Mucosa of descending colon (tissue), 3 donors: ENCODE data around the gene CCL26. TPM values are rescaled to one million over a fixed set of nuclear protein-coding genes. Genes with fewer than 3 reads are reported as not detected.
"Not testable (repeated sequence)": the region's sequence is repeated elsewhere in the genome, so short reads cannot be mapped to it uniquely, and the experiment has no call there.

Source experiments
- ATAC-seq: fragments of 200-7000 bp; cut with Tn5 transposase; one replicate; pipeline ENCODE4 v1.9.1; 2020; ENCODE audit warnings: mild to moderate bottlenecking, moderate library complexity
- DNase-seq, 3 donors: peaks; one replicate each; pipeline ENCODE4 v3.0.0-alpha.2; 2020
- H3K36me3 ChIP-seq: fragments of 200-600 bp; one replicate; pipeline ENCODE4 v1.8.0; 2021; ENCODE audit warnings: low read depth, mild to moderate bottlenecking
- H3K4me1 ChIP-seq: fragments of 200-600 bp; one replicate; pipeline ENCODE4 v1.8.0; 2021; ENCODE audit warnings: low read depth, mild to moderate bottlenecking
- H3K4me3 ChIP-seq: fragments of 200-600 bp; one replicate; pipeline ENCODE4 v1.8.0; 2021; ENCODE audit warnings: mild to moderate bottlenecking
- H3K9me3 ChIP-seq: fragments of 200-600 bp; one replicate; pipeline ENCODE4 v1.8.0; 2021; ENCODE audit warnings: mild to moderate bottlenecking
- CTCF ChIP-seq: fragments of 200-600 bp; IDR thresholded peaks from one replicate; pipeline ENCODE4 v1.8.0; 2022; ENCODE audit warnings: antibody characterized with exemption, mild to moderate bottlenecking
- intact Hi-C, 2 donors: fragments of 100-400 bp; cut with DNase I in 1 of 2; cut with micrococcal nuclease in 1 of 2; formaldehyde crosslinking; loops; one replicate each; pipeline versions ENCODE4 v1.11.0 to v1.11.1; 2022; cut with DNase I, micrococcal nuclease
- total RNA-seq, 3 donors: library from RNA; stranded (reverse); fragmentation: NEBNext Ultra II Directional in 2 of 3; extraction: Animal tissue kit (Norgen Biotek cat#: 25700) in 2 of 3; gene quantifications; one replicate each; pipeline versions ENCODE4 v1.2.1 to v1.2.4, GENCODE V29; 2021 to 2023
- donor health status: DM: no; HTN: no; CAD: no; lungs with moderate emphysema.
- donor health status: DM: no; HTN: no; CAD: no.
- donor health status: DM: no; HTN: yes; CAD: no.

Gene CCL26
- total RNA-seq, 3 donors from 2014 or later: 0.84 to 1.1 TPM; not detected in 1

- Histone ChIP-seq H3K4me3 (no peak overlapping the region), H3K4me1 (no peaks in the 10 kb centered on the region), H3K9me3 (no peaks in the 10 kb centered on the region), H3K36me3 (no peaks in the 10 kb centered on the region)
- TF ChIP-seq CTCF: no peak
- ATAC-seq (no peak), DNase-seq (no peak)
- intact Hi-C loops: no loop called here
Measured at GRCh38 chr7:75771224-75771623, 787 bp downstream of the CCL26 start.

GRCh38 chr7:75762350-75762917 lies 9.6 kb downstream of the CCL26 start:
- intact Hi-C loops: no loop called here
- DNase-seq (no peak), ATAC-seq (peak; percentile 89)
- Histone ChIP-seq H3K4me1 (no peaks in the 10 kb centered on the region), H3K36me3 (no peaks in the 10 kb centered on the region), H3K9me3 (no peaks in the 10 kb centered on the region), H3K4me3 (no peak overlapping the region)
- TF ChIP-seq CTCF: peak; percentile 53

GRCh38 chr7:75761801-75762200 lies 10.2 kb downstream of the CCL26 start:
- intact Hi-C loops, H3K4me3 ChIP-seq, DNase-seq, H3K4me1 ChIP-seq, ATAC-seq, H3K36me3 ChIP-seq, H3K9me3 ChIP-seq: not testable (repeated sequence)

- ATAC-seq (no peak), DNase-seq (no peak)
- intact Hi-C loops: no loop called here
- no peaks in the 10 kb centered on the region for H3K9me3 ChIP-seq
- no peaks in the 10 kb centered on the region for H3K4me1 ChIP-seq
- H3K36me3 ChIP-seq: no peaks in the 10 kb centered on the region
- H3K4me3 ChIP-seq: no peak overlapping the region
- TF ChIP-seq CTCF: no peak
Measured at GRCh38 chr7:75758491-75758890, 13.5 kb downstream of the CCL26 start.

GRCh38 chr7:75757860-75758259 lies 14.2 kb downstream of the CCL26 start:
- Histone ChIP-seq H3K4me3 (no peak overlapping the region), H3K9me3 (no peaks in the 10 kb centered on the region), H3K36me3 (no peaks in the 10 kb centered on the region), H3K4me1 (no peaks in the 10 kb centered on the region)
- TF ChIP-seq CTCF: no peak
- intact Hi-C loops: no loop called here
- ATAC-seq: no peak
- DNase-seq: no peak

- Histone ChIP-seq H3K9me3 (no peaks in the 10 kb centered on the region), H3K4me3 (no peak overlapping the region), H3K36me3 (no peaks in the 10 kb centered on the region), H3K4me1 (no peaks in the 10 kb centered on the region)
- DNase-seq (peak in 1 of 3 donors; percentile 56), ATAC-seq (peak; percentile 60)
- peak; percentile 35 for TF ChIP-seq CTCF
- intact Hi-C loops: no loop called here
Measured at GRCh38 chr7:75756991-75757676, 14.9 kb downstream of the CCL26 start.
